HEK293 (cell line): ENCODE measurements around the gene MVB12B.

Source experiments
- CTCF ChIP-seq: fragments of 450-650 bp; formaldehyde crosslinking; IDR thresholded peaks from 2 replicates; pipeline ENCODE4 v1.5.1; 2016; ENCODE audit warnings: missing biosample characterization, missing genetic modification characterization
- ZNF121 ChIP-seq: fragments of 450-650 bp; formaldehyde crosslinking; IDR thresholded peaks from 2 replicates; pipeline ENCODE4 v1.5.1; 2016; ENCODE audit warnings: missing biosample characterization, missing genetic modification characterization
- ZNF266 ChIP-seq: fragments of 450-650 bp; formaldehyde crosslinking; IDR thresholded peaks from 2 replicates; pipeline ENCODE4 v1.5.1; 2016; ENCODE audit warnings: missing biosample characterization, missing genetic modification characterization, low read depth
- ZNF416 ChIP-seq: fragments of 450-650 bp; formaldehyde crosslinking; IDR thresholded peaks from 2 replicates; pipeline ENCODE4 v1.5.1; 2016; ENCODE audit warnings: missing biosample characterization, missing genetic modification characterization

- TF ChIP-seq ZNF266 (no peak), ZNF416 (tag by site-specific recombination) (no peak), CTCF (tag by site-specific recombination) (no peak), ZNF121 (no peak)
These were observed 50.9 kb downstream of the MVB12B start for GRCh38 chr9:126377536-126377935.
